ENCODE results near the gene RPS19.
"Not testable (repeated sequence)": the region's sequence is repeated elsewhere in the genome, so short reads cannot be mapped to it uniquely, and the experiment has no call there.

The RPS19 gene

GRCh38 chr19:41861116-41861768 lies 1.2 kb downstream of the RPS19 start:
- DNase-seq, result peak; percentile 21

GRCh38 chr19:41861846-41862245 lies 1.8 kb downstream of the RPS19 start:
- DNase-seq, result no peak

GRCh38 chr19:41862445-41862986 lies 2.5 kb downstream of the RPS19 start:
- DNase-seq, result no peak

DNA sequence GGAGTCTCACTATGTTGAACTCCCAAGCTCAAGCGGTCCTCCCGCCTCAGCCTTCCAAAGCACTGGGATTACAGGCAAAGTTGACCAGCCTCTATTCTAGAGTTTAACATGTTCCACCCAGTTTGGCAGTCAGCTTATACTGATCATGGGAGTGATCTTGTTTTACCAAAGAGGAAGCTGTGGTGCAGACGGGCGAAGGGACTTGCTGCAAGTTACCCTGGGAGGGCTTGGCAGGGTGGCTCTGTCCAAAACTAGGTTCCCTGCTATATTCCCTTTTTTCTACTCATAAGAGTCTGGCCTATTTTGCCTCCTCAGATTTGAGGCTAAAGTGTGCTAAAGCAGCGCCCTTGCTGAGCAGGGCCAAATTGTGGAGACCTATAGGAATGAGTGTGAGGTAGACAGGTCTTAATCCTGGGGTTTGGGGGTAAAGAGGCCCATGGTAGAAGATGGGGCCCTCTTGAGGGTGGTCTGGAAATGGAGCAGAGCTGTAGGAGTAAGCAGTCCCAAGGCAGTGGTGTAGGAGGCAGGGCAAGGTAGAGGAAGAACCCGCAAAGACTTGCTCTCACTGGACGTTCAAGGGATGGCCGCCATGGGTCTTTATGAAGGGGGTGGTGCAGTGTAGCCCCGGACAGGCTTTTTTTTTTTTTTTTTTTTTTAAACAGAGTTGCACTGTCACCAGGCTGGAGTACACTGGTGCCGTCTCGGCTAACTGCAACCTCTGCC lies 3.3 kb downstream of the RPS19 start:
- peak; percentile 82 for DNase-seq

- DNase-seq, result no peak
These were observed 4.3 kb downstream of the RPS19 start for GRCh38 chr19:41864374-41864773.

GRCh38 chr19:41866284-41866683 lies 6.2 kb downstream of the RPS19 start:
- DNase-seq, result no peak

- DNase-seq, result no peak
These were observed 8.3 kb downstream of the RPS19 start for GRCh38 chr19:41868120-41868988.

DNA sequence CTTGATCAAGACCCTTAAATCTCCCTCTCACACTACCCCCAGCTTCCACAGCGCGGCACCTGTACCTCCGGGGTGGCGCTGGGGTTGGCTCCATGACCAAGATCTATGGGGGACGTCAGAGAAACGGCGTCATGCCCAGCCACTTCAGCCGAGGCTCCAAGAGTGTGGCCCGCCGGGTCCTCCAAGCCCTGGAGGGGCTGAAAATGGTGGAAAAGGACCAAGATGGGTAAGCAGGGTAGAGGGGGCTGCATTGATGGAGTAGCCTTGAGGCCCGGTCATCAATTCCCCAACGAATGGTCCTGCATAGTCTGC lies 8.9 kb downstream of the RPS19 start:
- DNase-seq, result no peak

DNA sequence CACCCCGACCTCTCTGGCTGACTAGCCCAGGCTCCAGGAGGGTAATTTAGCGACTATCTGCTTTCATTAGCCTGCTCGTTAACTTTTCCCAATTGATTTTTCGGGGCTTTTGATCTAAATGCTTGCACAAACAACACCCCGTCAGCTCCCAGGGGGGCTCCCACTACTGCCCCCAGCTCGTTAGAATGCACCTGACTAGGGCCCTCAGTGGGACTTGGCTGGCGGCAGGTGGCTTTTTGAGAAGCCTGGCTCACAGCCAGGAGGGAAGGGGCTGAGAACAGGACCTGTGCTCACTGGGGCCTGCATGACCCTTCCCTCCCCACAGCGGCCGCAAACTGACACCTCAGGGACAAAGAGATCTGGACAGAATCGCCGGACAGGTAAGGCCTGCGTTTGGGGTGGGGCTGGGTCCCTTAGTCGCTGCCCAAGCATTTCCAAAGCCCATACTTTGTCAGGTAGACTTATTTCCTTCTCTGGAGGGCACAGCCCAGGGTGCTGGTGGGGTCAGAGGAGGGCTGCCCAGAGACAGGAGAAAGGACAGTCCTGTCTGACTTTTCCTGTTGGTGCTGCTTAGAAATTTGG lies 9.4 kb downstream of the RPS19 start:
- DNase-seq, result no peak

DNA sequence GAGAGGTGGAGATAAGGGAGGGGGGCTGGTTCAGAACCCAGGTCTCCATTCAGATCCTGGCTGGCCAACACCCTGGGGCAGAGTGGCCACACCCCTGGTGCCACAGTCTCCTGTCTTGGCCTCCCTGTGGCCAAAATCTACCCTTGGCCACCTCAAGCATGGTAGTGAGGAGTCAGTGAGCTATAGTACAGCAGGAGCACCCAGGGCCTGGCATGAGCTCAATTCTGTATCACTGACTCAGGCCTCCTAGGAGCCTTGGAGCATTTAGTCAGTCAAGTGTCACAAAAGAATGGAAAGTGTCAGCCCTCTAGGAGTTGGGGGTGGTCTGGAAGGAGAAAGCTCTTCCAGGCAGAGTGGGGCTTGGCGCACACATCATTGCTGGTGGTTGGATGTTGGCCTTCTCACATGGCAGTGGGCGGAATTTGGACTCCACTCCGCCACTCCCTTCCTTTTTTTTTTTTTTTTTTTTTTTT lies 10.4 kb downstream of the RPS19 start:
- peak; percentile 60 for DNase-seq

- peak; percentile 98 for DNase-seq
These were observed 11.7 kb downstream of the RPS19 start for GRCh38 chr19:41871573-41872383.

GRCh38 chr19:41872384-41872774 lies 12.3 kb downstream of the RPS19 start:
- no peak for DNase-seq

DNA sequence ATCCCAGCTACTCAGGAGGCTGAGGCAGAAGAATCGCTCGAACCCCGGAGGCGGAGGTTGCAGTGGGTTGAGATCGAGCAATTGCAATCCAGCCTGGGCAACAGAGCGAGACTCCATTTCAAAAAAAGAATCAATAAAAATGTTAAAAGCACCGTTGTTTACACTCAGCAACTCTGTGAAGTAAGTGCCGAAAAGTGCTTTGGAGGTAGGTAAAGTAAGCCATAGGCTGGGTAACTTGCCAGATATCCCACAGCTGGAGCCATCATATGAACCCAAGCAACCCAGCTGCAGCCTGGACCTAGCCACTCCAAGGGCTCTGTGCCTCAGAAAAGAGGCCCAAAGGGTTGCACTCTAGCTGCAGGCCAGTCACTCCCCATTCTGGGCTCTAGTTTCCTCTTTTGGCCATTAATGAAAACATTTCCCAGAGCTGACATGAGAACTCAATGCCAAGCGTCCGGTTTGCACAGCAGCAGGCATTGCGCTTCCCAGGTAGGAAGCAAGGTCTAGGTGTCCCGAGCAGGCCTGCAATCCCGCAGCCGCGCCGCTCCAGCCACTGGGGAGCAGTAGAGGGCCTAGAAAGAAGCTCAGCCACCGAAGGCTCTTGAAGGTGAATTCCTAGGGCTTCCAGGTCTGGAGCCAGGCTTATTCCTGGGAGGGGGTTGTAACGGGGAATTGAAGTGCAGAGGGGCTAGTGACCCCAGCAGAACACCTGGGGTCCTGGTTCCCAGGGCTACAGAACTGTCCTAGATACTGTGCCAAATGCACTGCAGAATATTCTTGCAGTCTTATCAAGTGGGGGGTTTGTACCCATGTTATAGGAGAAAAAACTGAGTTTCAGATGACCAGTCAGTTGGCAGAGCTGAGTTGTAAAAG lies 13.0 kb downstream of the RPS19 start:
- peak; percentile 71 for DNase-seq

- not testable (repeated sequence) for DNase-seq
These were observed 15.9 kb downstream of the RPS19 start for GRCh38 chr19:41875973-41876372.

GRCh38 chr19:41876847-41877832 lies 17.1 kb downstream of the RPS19 start, which contains the start of gene CD79A:
CD79A (plus strand) TSS chr19:41877279; CDS start chr19:41877305, 26 bp downstream.
- DNase-seq, result peak; percentile 80

DNA sequence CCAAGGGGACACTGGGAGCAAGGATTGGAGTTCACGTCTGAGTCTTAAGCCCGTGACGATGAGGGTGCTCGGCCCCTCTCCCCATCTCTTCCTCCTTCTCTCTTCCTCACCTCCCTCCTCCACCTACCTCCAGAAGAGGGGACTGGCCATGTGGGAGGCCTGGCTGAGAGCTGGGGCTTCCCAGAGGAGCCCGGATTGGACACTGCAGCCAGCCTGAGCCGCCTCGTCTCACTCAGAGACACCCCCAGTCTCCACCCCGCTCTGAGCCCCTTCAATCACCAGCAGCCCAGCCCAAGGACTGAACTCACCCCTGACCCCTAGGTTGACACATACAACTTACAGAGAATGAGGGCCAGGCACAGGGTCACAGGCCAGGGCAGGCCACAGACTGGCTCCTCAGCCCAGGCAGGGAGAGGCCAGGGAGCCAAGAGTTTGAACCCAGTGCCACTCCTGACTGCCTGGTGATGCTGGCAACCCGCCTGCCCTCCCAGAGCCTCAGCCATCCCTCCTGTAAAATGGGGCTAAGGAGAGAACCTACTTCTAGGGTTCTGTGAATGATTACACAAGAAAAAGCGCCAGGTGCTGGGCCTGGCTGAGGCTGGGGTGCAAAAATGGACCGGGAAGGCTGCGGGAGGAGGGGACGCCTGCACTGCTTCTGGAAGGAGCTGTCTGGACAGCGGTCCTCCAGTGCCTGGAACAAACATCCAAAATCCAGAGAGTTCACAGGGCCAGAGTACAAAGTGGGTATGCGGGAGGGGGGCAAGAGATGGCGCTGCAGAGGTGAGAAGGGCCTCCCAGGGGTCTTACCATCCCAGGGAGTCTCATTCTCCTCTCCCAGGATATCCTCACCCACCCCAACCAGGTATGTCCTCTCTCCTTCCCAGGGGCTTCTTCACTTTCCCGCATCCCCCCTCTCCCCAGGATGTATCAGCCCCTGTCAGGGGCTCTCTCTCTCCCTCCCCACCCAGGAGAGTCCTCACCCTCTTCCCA lies 18.2 kb downstream of the RPS19 start:
- no peak for DNase-seq

GRCh38 chr19:41879080-41879479 lies 19.0 kb downstream of the RPS19 start:
- no peak for DNase-seq

- DNase-seq, result no peak
These were observed 19.7 kb downstream of the RPS19 start for GRCh38 chr19:41879670-41880328.

All from MV-4-11 (cell line).